Measurements from ENCODE around the gene KIF13A. TPM values are rescaled to one million over a fixed set of nuclear protein-coding genes. Genes with fewer than 3 reads are reported as not detected.

Gene KIF13A
- total and polyA plus RNA-seq, 9 of the 15 experiments (the other 6 are each of a cell fraction or from before 2014, with no cell fraction given), result 3.6 to 44.3 (median 29.7) TPM

DNA sequence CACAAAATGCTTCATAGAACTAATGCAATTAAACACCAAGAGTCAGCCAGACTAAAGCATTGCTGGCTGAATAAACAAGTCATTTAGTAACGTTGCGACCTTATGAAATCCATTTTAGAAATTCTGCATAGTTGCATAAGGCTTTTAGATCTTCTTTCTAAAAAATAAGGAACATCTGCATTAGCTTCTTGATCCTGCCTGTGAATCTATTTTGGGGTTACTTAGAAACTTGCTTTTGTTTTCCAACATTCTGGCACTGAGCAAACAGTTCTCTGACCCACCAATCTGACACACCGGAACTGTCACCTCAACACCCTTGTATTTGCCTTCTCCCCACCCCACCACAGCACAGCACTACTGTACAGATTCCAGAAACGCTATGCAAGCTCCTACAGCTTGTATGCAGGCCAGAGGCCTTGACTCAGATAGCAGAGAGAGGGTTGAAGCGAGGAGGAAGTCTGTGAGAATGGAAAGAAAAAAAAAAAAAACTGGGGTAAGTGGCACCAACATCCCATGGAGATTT is 55.0 kb downstream of the KIF13A start (continued):
- TF ChIP-seq HLTF (IDR thresholded peaks at IDR 0.05) (no peak), HEY1 (CRISPR knock-in tag; IDR thresholded peaks at IDR 0.05; ENCODE audit: borderline replicate concordance) (no peak), XRCC3 (IDR thresholded peaks at IDR 0.05) (no peak), MIER1 (IDR thresholded peaks at IDR 0.05; ENCODE audit: low read depth) (no peak), RB1 (IDR thresholded peaks at IDR 0.05; ENCODE audit: low read depth) (no peak; the same call in 1 of the 2 replicates), ZC3H4 (CRISPR knock-in tag; IDR thresholded peaks at IDR 0.05; ENCODE audit: borderline replicate concordance) (no peak), BDP1 (IDR thresholded peaks at IDR 0.05; ENCODE audit: insufficient read depth, insufficient read length) (no peak), CBX2 (IDR thresholded peaks at IDR 0.05; ENCODE audit: insufficient read depth, low read length, poor library complexity, severe bottlenecking) (no peak), GATAD2B (IDR thresholded peaks at IDR 0.05; ENCODE audit: borderline replicate concordance) (no peak), CBX1 (IDR thresholded peaks at IDR 0.05; ENCODE audit: low read depth) (no peak), THRAP3 (IDR thresholded peaks at IDR 0.05; ENCODE audit: borderline replicate concordance) (no peak), EZH2 (IDR thresholded peaks at IDR 0.05; ENCODE audit: borderline replicate concordance, low read depth, low read length) (no peak), HMG20B (CRISPR knock-in tag; IDR thresholded peaks at IDR 0.05) (no peak), SREBF2 (CRISPR knock-in tag; IDR thresholded peaks at IDR 0.05) (no peak), MAFK (IDR thresholded peaks at IDR 0.05; ENCODE audit: low read length) (no peak), MCM2 (IDR thresholded peaks at IDR 0.05; ENCODE audit: low read depth) (no peak), MYC (IDR thresholded peaks at IDR 0.05; ENCODE audit: low read depth, low read length) (no peak), MYC (CRISPR knock-in tag; IDR thresholded peaks at IDR 0.05; ENCODE audit: borderline replicate concordance, low read depth) (no peak), KLF10 (CRISPR knock-in tag; IDR thresholded peaks at IDR 0.05) (no peak), ZNF668 (CRISPR knock-in tag; IDR thresholded peaks at IDR 0.05) (no peak), NFE2 (IDR thresholded peaks at IDR 0.05; ENCODE audit: low read depth) (no peak), U2AF1 (optimal IDR thresholded peaks at IDR 0.05; ENCODE audit: low read depth, low read length) (no peak), ZNF384 (IDR thresholded peaks at IDR 0.05; ENCODE audit: low read depth, low read length) (peak; percentile 79)
- TF ChIP-seq, protein P1, sequence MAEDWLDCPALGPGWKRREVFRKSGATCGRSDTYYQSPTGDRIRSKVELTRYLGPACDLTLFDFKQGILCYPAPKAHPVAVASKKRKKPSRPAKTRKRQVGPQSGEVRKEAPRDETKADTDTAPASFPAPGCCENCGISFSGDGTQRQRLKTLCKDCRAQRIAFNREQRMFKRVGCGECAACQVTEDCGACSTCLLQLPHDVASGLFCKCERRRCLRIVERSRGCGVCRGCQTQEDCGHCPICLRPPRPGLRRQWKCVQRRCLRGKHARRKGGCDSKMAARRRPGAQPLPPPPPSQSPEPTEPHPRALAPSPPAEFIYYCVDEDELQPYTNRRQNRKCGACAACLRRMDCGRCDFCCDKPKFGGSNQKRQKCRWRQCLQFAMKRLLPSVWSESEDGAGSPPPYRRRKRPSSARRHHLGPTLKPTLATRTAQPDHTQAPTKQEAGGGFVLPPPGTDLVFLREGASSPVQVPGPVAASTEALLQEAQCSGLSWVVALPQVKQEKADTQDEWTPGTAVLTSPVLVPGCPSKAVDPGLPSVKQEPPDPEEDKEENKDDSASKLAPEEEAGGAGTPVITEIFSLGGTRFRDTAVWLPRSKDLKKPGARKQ (CRISPR knock-in tag; IDR thresholded peaks at IDR 0.05), result no peak
- TF ChIP-seq, protein P2, sequence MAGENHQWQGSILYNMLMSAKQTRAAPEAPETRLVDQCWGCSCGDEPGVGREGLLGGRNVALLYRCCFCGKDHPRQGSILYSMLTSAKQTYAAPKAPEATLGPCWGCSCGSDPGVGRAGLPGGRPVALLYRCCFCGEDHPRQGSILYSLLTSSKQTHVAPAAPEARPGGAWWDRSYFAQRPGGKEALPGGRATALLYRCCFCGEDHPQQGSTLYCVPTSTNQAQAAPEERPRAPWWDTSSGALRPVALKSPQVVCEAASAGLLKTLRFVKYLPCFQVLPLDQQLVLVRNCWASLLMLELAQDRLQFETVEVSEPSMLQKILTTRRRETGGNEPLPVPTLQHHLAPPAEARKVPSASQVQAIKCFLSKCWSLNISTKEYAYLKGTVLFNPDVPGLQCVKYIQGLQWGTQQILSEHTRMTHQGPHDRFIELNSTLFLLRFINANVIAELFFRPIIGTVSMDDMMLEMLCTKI (IDR thresholded peaks at IDR 0.05; ENCODE audit: partially characterized antibody), result no peak
- TF ChIP-seq, protein P3, sequence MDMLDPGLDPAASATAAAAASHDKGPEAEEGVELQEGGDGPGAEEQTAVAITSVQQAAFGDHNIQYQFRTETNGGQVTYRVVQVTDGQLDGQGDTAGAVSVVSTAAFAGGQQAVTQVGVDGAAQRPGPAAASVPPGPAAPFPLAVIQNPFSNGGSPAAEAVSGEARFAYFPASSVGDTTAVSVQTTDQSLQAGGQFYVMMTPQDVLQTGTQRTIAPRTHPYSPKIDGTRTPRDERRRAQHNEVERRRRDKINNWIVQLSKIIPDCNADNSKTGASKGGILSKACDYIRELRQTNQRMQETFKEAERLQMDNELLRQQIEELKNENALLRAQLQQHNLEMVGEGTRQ (CRISPR knock-in tag; IDR thresholded peaks at IDR 0.05), result no peak
- TF ChIP-seq, protein P4, sequence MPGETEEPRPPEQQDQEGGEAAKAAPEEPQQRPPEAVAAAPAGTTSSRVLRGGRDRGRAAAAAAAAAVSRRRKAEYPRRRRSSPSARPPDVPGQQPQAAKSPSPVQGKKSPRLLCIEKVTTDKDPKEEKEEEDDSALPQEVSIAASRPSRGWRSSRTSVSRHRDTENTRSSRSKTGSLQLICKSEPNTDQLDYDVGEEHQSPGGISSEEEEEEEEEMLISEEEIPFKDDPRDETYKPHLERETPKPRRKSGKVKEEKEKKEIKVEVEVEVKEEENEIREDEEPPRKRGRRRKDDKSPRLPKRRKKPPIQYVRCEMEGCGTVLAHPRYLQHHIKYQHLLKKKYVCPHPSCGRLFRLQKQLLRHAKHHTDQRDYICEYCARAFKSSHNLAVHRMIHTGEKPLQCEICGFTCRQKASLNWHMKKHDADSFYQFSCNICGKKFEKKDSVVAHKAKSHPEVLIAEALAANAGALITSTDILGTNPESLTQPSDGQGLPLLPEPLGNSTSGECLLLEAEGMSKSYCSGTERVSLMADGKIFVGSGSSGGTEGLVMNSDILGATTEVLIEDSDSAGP (CRISPR knock-in tag; IDR thresholded peaks at IDR 0.05), result no peak
